ENCODE data around the gene CLTRN.

CLTRN gene

DNA sequence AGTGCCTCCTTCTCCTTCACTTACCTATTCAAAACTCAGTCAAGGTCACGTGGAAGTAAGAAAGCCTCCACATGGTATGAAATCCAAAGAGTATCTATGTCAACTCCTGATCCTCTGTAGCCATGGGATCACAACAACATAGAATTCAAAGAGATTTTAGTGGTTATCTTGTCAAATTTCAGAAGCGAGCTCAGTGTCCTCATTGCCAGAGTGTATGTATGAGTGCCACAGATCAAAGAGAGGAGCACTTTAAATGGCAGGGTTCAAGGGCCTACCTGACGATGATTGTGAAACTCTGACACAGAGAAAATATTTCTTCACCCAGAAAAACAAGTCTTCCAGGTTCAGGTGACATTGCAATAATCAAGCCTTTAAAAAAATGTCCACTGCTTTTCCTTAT lies 62.7 kb downstream of the CLTRN start:
- TF ChIP-seq CTCF (conservative IDR thresholded peaks at IDR 0.05; ENCODE audit: low read length), result no peak
- DNase-seq (ENCODE audit: low read depth), result no peak

GRCh38 chrX:15600745-15601144 lies 63.9 kb downstream of the CLTRN start, which contains the start of gene ACE2:
TSS of gene ACE2 (minus strand) at chrX:15600960. CDS start at chrX:15600911, 49 bp downstream.
- no peak for TF ChIP-seq CTCF (conservative IDR thresholded peaks at IDR 0.05; ENCODE audit: low read length)
- DNase-seq (ENCODE audit: low read depth), result no peak
- no peak within 1 kb of the TSS for H3K4me3 ChIP-seq (ENCODE audit: low read length)

More for the DNA sequence above, 62.7 kb downstream of the CLTRN start:
- H3K4me3 ChIP-seq (ENCODE audit: low read length), result no peak overlapping the region

DNA sequence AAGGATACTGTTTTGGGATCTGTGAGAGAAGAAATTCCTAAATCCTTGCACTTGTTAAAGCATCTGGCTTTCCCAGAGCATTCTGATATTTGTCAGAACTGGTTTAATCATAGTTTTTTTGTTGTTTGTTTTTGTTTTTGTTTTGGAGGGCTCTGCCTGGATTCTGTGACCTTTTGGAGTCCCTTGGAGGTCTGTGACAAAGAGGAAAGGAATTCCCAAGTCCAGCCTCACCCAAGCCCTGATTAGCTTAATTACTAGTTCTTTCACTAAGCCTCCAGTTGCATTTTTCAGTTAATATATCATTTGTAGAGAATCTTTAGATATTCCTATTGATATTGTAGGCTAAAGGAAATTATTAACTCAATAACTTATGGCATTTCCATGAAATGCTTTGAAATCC lies 64.6 kb downstream of the CLTRN start:
- TF ChIP-seq CTCF (conservative IDR thresholded peaks at IDR 0.05; ENCODE audit: low read length), result no peak
- no peak for DNase-seq (ENCODE audit: low read depth)
- no peak overlapping the region for H3K4me3 ChIP-seq (ENCODE audit: low read length)

- DNase-seq (ENCODE audit: low read depth), result no peak
- H3K4me3 ChIP-seq (ENCODE audit: low read length), result no peak overlapping the region
- TF ChIP-seq CTCF (conservative IDR thresholded peaks at IDR 0.05; ENCODE audit: low read length), result no peak
Measured at GRCh38 chrX:15599461-15599860, 65.1 kb downstream of the CLTRN start.

GRCh38 chrX:15598026-15598425 lies 66.6 kb downstream of the CLTRN start:
- DNase-seq (ENCODE audit: low read depth), result no peak
- H3K4me3 ChIP-seq (ENCODE audit: low read length), result no peak overlapping the region
- TF ChIP-seq CTCF (conservative IDR thresholded peaks at IDR 0.05; ENCODE audit: low read length), result no peak

DNA sequence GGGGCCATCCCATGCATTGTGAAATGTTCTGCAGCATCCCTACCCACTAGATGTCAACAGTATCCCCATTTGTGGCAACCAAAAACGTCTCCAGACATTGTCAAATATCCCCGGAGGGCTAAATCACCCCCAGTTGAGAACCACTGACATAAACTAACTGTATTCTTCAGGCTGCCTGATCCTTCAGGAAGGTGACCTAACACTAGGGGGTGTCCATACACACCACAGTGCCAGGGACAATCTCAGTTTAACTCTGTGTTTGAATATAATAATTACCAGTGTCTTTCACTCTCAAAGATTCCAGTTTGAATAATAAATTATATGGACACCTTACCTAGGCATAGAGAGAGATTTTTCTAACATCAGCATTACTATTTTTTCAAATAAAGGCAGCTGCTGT lies 70.2 kb downstream of the CLTRN start:
- 0 out of 2 replicates have a peak, but pooled peaks have one; percentile 4 for TF ChIP-seq CTCF (conservative IDR thresholded peaks at IDR 0.05; ENCODE audit: low read length)
- no peak for DNase-seq (ENCODE audit: low read depth)
- no peak overlapping the region for H3K4me3 ChIP-seq (ENCODE audit: low read length)

- no peak for DNase-seq (ENCODE audit: low read depth)
- TF ChIP-seq CTCF (conservative IDR thresholded peaks at IDR 0.05; ENCODE audit: low read length), result no peak
- H3K4me3 ChIP-seq (ENCODE audit: low read length), result no peak overlapping the region
Measured at GRCh38 chrX:15579778-15580747, 84.5 kb downstream of the CLTRN start.
